ENCODE measurements around the gene CNGB1.

GRCh38 chr16:57893559-57894389, 77.2 kb downstream of the CNGB1 start:
- TF ChIP-seq CTCF (conservative IDR thresholded peaks at IDR 0.05; ENCODE audit: low read length) = no peak
- TF ChIP-seq EZH2phosphoT487 (IDR thresholded peaks at IDR 0.05; ENCODE audit: borderline replicate concordance) = no peak

All from Loucy (cell line).